Adrenal gland (tissue), 12 donors: ENCODE data around the gene ENTHD1. TPM values are rescaled to one million over a fixed set of nuclear protein-coding genes. Genes with fewer than 3 reads are reported as not detected.

Experiments used
- DNase-seq, 7 donors: peaks; one replicate each; pipeline ENCODE4 v3.0.0-alpha.2; 2019 to 2020
- H3K27ac ChIP-seq, 5 donors: fragments of 200-600 bp; sonication (generic) in 4 of 5; 1 replicate in 3 of 5; 2 replicates in 2 of 5; pipeline versions ENCODE4 v1.5.1 to v1.8.0; 2016 to 2020; ENCODE audit warnings: mild to moderate bottlenecking in 1 of 5
- H3K27me3 ChIP-seq: fragments of 200-600 bp; 2 replicates; pipeline ENCODE4 v1.8.0; 2021
- H3K36me3 ChIP-seq, 2 donors: fragments of 200-600 bp; replicated peaks in 1 of 2; 1 replicate in 1 of 2; 2 replicates in 1 of 2; pipeline versions ENCODE4 v1.5.1 to v1.8.0; 2018 to 2022
- H3K4me1 ChIP-seq, 2 donors: fragments of 200-600 bp; replicated peaks in 1 of 2; 1 replicate in 1 of 2; 2 replicates in 1 of 2; pipeline versions ENCODE4 v1.5.1 to v1.8.0; 2018 to 2021
- H3K4me3 ChIP-seq, 4 donors: fragments of 200-600 bp; sonication (generic) in 3 of 4; one replicate each; pipeline ENCODE4 v1.5.1; 2016 to 2018
- H3K9me3 ChIP-seq, 3 donors: fragments of 200-600 bp; sonication (generic) in 1 of 3; replicated peaks in 1 of 3; 1 replicate in 2 of 3; 2 replicates in 1 of 3; pipeline versions ENCODE4 v1.5.1 to v1.8.0; 2016 to 2021
- POLR2A ChIP-seq, 2 donors: fragments of 450-650 bp; IDR thresholded peaks; one replicate each; pipeline ENCODE4 v1.6.1; 2017; ENCODE audit warnings: antibody characterized with exemption in 2 of 2, mild to moderate bottlenecking in 2 of 2, moderate library complexity in 1 of 2
- WGBS, 4 donors: extraction: QIAGEN DNeasy Blood & Tissue Kit in 2 of 4; methylation state at CpG; one replicate each; pipeline versions ENCODE4 v1.1.5 to v1.1.7; 2013 to 2017; 5-methylcytosine and 5-hydroxymethylcytosine counted together
- intact Hi-C, 2 donors: fragments of 100-400 bp; cut with DNase I; formaldehyde crosslinking; loops; one replicate each; pipeline versions ENCODE4 v1.14.1 to v1.15.0; 2022 to 2023
- polyA plus RNA-seq, 3 donors: library from polyadenylated mRNA; stranded (reverse); fragments of 200-250 nt in 2 of 3; fragments of 350-450 nt in 1 of 3; fragmentation: Illumina TruSeq in 1 of 3; extraction: RNeasy Lipid Tissue Mini Kit (QIAGEN cat#74804) in 1 of 3; gene quantifications; one replicate each; pipeline ENCODE4 v1.2.3, GENCODE V29; 2013 to 2014
- total RNA-seq, 9 donors: library from RNA; depleted of rRNA in 4 of 9; stranded (reverse); fragments of >200 nt in 4 of 9; fragments of 120-200 nt in 1 of 9; fragmentation: NEBNext Ultra II Directional in 1 of 9; extraction: Animal tissue kit (Norgen Biotek cat#: 25700) in 1 of 9; gene quantifications; one replicate each; pipeline versions ENCODE4 v1.1.0 to v1.2.4, GENCODE V29; 2013 to 2023
- TF ChIP-seq, protein P1 (sequence below), 6 experiments: fragments of 450-650 bp in 4 of 6; fragments of 200-600 bp in 2 of 6; sonication (generic) in 1 of 6; IDR thresholded peaks; 1 replicate in 5 of 6; 2 replicates in 1 of 6; pipeline versions ENCODE4 v1.5.1 to v1.8.0; 2016 to 2021; ENCODE audit warnings: antibody characterized with exemption in 6 of 6, mild to moderate bottlenecking in 2 of 6, moderate library complexity in 1 of 6
- donor health status: healthy with polysubstance abuse.
- donor health status: Bipolar disorder and iron deficiency.
- donor health status: DM: yes; HTN: yes; CAD: no.
- donor health status: DM: no; HTN: no; CAD: no.
- donor health status: DM: no; HTN: no; CAD: no.
- donor health status: DM: yes; HTN: yes; CAD: no.

The ENTHD1 gene
- total and polyA plus RNA-seq, 12 donors: 0.07 TPM; not detected in 11

DNA sequence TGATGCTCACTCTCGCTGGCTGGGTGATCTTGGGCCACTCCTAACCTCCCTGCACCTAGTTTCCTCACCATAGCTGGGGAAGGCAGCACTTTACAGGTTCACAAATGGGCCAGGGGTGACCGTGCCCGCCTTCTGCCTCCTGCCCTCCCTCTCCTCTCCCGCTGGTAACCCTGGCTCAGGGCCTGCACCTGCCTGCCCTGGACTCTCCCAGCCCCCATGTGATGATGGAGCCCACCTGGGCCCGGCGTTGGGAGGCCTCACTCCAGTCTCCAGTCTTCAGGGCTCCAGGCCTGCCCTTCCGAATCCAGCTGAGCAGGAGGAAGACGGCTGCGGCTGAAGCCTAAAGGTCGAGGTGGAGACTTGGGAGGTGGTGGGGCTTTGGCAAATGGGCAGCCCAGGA is 170.1 kb downstream of the ENTHD1 start:
- Histone ChIP-seq H3K36me3 (no peaks in the 10 kb centered on the region), H3K4me1 (peaks cover 17 to 27% of the 10 kb centered on the region in 2 donors), H3K9me3 (no peaks in the 10 kb centered on the region), H3K27ac (no peak overlapping the region), H3K27me3 (no peaks in the 10 kb centered on the region), H3K4me3 (no peak overlapping the region)
- intact Hi-C loops: no loop called here
- no peak for TF ChIP-seq POLR2A (IDR thresholded peaks at IDR 0.05)
- TF ChIP-seq, protein P1, sequence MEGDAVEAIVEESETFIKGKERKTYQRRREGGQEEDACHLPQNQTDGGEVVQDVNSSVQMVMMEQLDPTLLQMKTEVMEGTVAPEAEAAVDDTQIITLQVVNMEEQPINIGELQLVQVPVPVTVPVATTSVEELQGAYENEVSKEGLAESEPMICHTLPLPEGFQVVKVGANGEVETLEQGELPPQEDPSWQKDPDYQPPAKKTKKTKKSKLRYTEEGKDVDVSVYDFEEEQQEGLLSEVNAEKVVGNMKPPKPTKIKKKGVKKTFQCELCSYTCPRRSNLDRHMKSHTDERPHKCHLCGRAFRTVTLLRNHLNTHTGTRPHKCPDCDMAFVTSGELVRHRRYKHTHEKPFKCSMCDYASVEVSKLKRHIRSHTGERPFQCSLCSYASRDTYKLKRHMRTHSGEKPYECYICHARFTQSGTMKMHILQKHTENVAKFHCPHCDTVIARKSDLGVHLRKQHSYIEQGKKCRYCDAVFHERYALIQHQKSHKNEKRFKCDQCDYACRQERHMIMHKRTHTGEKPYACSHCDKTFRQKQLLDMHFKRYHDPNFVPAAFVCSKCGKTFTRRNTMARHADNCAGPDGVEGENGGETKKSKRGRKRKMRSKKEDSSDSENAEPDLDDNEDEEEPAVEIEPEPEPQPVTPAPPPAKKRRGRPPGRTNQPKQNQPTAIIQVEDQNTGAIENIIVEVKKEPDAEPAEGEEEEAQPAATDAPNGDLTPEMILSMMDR (IDR thresholded peaks at IDR 0.05): no peak
- 90 to 97% (median 92%) methylated on average over 8 to 10 of the region's 10 CpGs for WGBS, 4 donors
- DNase-seq: peak in 1 of 7 donors; percentile 24

DNA sequence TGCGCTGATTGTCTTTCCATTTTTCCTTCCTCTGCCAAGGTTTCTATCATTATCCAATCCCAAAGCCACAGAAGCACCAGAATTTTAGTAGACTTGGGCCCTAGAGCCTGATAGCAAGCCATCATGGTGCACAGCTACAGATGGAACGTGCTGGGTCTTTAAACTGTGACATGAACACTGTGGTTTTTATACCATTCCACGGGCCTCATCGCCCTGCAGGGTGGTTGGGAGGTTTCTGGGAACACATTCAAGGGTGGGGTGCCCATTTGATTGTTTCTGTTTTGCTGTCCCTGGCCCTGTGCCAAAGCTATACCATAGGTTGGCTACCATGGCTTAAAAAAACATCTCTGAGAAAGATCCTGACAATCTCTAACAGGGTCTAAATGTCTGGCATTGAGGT is 171.1 kb downstream of the ENTHD1 start:
- 91 to 97% (median 92%) methylated on average over 3 to 4 of the region's 4 CpGs for WGBS, 4 donors
- DNase-seq: peak in 2 of 7 donors; percentile 12 to 40
- Histone ChIP-seq H3K36me3 (no peaks in the 10 kb centered on the region), H3K27ac (no peak overlapping the region), H3K4me1 (peaks cover 18 to 27% of the 10 kb centered on the region in 2 donors), H3K9me3 (no peaks in the 10 kb centered on the region), H3K27me3 (no peaks in the 10 kb centered on the region), H3K4me3 (no peak overlapping the region)
- intact Hi-C loops: no loop called here
- TF ChIP-seq POLR2A (IDR thresholded peaks at IDR 0.05): no peak
- TF ChIP-seq, protein P1 (IDR thresholded peaks at IDR 0.05): no peak

DNA sequence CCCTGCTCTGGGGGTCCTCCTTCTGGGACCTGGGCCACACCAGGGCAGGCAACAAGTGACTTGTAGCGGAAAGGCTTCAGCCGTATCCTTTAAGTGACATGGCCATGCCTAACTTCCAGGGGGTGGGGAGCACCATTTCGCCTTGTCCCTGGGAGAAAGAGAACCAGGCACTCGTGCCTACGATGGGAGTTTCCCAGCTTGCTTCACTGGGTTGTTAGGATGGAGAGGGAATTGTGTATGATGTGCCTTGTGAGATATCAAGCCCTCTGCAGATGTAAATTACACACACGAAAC is 171.6 kb downstream of the ENTHD1 start:
- WGBS, 4 donors: 90 to 96% (median 93%) methylated on average over 6 of the region's 6 CpGs
- H3K4me3 ChIP-seq: no peak overlapping the region
- H3K27me3 ChIP-seq: no peaks in the 10 kb centered on the region
- H3K36me3 ChIP-seq: no peaks in the 10 kb centered on the region
- no peaks in the 10 kb centered on the region for H3K9me3 ChIP-seq
- peaks cover 18 to 27% of the 10 kb centered on the region in 2 donors for H3K4me1 ChIP-seq
- H3K27ac ChIP-seq: no peak overlapping the region
- TF ChIP-seq POLR2A (IDR thresholded peaks at IDR 0.05): no peak
- TF ChIP-seq, protein P1 (IDR thresholded peaks at IDR 0.05): no peak
- intact Hi-C loops: no loop called here
- DNase-seq: peak in 2 of 7 donors; percentile 8 to 25

DNA sequence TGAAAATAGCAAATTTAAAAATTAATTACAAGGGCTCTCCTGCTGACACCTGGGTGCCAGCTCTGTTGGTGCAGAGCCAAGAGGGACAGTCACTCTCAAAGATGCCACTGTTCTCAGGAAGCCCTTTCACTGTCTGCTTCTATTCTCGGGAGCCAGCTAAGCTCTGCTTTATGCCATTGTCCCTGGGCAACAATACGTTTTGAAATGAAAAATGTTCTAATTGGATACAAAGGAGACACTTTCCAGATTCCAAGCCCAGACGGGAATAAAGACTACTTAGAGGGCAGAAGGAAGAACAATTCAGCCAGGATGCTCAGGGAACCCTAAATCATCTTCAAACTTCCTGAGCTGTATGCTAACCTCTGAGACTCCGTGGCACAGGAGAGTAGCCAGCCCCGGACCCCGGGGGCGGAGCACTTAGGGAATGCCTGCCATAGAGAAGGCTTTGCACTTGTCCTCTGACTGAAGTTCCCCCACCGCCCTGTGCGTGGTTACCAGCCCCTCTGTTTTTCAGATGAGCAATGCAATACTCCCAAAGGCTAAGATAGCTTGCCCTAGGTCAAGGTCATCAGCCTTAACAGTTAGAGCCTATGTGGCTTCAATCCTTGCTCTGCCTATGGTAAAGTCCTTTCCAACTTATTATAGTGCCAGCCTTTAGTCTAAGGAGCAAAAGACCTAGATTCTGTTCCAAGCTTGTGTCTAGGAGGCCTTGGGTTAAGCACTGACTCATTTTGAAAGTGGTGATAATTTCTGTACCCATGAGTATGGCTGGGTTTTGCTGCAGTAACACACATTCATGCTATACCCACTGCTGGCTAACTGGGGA is 172.1 kb downstream of the ENTHD1 start:
- TF ChIP-seq POLR2A (IDR thresholded peaks at IDR 0.05): no peak
- TF ChIP-seq, protein P1 (IDR thresholded peaks at IDR 0.05): no peak
- H3K4me1 ChIP-seq: peaks cover 18 to 27% of the 10 kb centered on the region in 2 donors
- peak overlapping the region in 2 of 5 donors; percentile 3 to 11 for H3K27ac ChIP-seq
- no peak overlapping the region for H3K4me3 ChIP-seq
- DNase-seq: peak in 4 of 7 donors; percentile 13 to 50 (median 30)
- H3K27me3 ChIP-seq: no peaks in the 10 kb centered on the region
- 29 to 34% (median 33%) methylated on average over 9 of the region's 9 CpGs for WGBS, 4 donors
- no peaks in the 10 kb centered on the region for H3K9me3 ChIP-seq
- intact Hi-C loops: no loop called here
- H3K36me3 ChIP-seq: no peaks in the 10 kb centered on the region
